Neural progenitor cell (in vitro differentiated cells): ENCODE measurements around the gene AADAC.

Source experiments
- CTCF ChIP-seq: fragments of 200-600 bp; sonication (generic); IDR thresholded peaks from 2 replicates; pipeline ENCODE4 v1.5.1; 2017; ENCODE audit warnings: antibody characterized with exemption, mild to moderate bottlenecking
- EZH2 ChIP-seq: fragments of 200-600 bp; sonication (generic); IDR thresholded peaks from 2 replicates; pipeline ENCODE4 v1.6.1; 2017; ENCODE audit warnings: antibody characterized with exemption, mild to moderate bottlenecking, moderate library complexity
- EZH2phosphoT487 ChIP-seq: fragments of 200-600 bp; sonication (generic); IDR thresholded peaks from 2 replicates; pipeline ENCODE4 v1.6.1; 2017; ENCODE audit warnings: antibody characterized with exemption

GRCh38 chr3:151838574-151839312 is 24.8 kb downstream of the AADAC start:
- peak; percentile 96 for TF ChIP-seq CTCF
- no peak for TF ChIP-seq EZH2
- no peak for TF ChIP-seq EZH2phosphoT487
